H7 (cell line): ENCODE results near the gene LHX4. TPM values are rescaled to one million over a fixed set of nuclear protein-coding genes. Genes with fewer than 3 reads are reported as not detected.

Experiments used
- DNase-seq: peaks from one replicate; pipeline ENCODE4 v3.0.0; 2012
- H3K27me3 ChIP-seq: 2 replicates; pipeline ENCODE4 v1.6.0; 2011; ENCODE audit warnings: mild to moderate bottlenecking, low read length; ENCODE audit not compliant: control insufficient read depth, insufficient read depth
- H3K36me3 ChIP-seq: replicated peaks from 2 replicates; pipeline ENCODE4 v1.5.1; 2011; ENCODE audit warnings: low read length; ENCODE audit not compliant: control insufficient read depth, insufficient read depth
- H3K4me3 ChIP-seq: 2 replicates; pipeline ENCODE4 v1.5.1; 2011; ENCODE audit warnings: low read depth, mild to moderate bottlenecking, control low read depth, low read length, moderate library complexity; ENCODE audit not compliant: insufficient read depth
- total RNA-seq: library from RNA; depleted of rRNA; stranded (reverse); fragments of >200 nt; shearing (Covaris generic); gene quantifications from 2 replicates; pipeline ENCODE4 v1.2.3, GENCODE V29; 2014

The LHX4 gene
- total RNA-seq, 1 experiment from 2014 or later, result 1.1 TPM

- Histone ChIP-seq H3K4me3 (no peak overlapping the region), H3K27me3 (peaks cover 53% of the 10 kb centered on the region), H3K36me3 (no peaks in the 10 kb centered on the region)
- DNase-seq, result no peak
Measured at GRCh38 chr1:180238675-180239074, 8.6 kb downstream of the LHX4 start.

DNA sequence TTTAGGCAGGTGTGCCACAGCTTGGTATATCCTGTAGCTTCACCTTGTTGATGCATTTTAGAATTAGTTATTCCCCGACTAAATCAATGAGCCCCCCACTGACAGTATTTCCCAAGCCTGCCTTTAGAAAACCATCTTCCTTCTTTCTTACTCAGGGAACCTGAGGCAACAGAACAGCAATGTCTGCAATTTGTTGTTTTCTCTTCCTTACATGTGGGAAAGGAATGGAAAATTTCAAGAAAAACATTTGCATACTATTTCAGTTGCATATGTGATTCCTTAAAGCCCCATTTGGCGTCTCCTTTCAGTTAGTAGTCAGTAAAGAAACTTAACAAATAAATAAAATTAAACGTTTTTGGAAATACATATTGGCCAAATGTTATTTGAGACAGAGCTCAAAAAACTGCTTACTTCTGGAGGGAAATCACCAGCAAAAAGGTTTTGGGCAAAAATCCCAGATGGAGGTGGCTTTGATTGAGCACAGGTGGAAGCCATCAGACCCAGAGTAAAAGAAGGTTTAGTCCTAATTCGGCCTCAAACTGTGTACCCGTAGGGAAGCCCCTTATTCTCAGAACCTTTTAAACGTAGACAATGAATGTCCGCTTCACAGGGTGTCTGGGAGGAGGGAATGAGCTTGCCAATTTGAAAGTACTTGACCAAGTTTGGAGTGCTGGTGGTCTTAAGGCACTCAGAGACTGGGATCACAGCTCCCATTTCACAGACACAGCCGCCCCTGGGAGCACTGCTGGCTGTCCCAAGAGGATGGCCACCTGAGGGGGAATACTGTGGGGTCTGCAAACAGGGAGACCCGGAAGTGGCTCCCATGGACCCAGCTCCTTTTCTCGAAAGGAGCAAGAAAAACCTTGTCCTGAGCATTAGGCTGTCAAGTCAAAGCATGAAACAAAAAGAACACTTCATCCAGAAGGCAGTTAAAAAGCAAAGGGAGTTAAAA is 9.4 kb downstream of the LHX4 start:
- peaks cover 45% of the 10 kb centered on the region for H3K27me3 ChIP-seq

GRCh38 chr1:180241716-180242544 is 11.9 kb downstream of the LHX4 start:
- Histone ChIP-seq H3K4me3 (no peak overlapping the region), H3K36me3 (no peaks in the 10 kb centered on the region), H3K27me3 (peaks cover 20% of the 10 kb centered on the region)
- no peak for DNase-seq

More for the DNA sequence above, 9.4 kb downstream of the LHX4 start:
- DNase-seq, result peak; percentile 70
- Histone ChIP-seq H3K4me3 (no peak overlapping the region), H3K36me3 (no peaks in the 10 kb centered on the region)

DNA sequence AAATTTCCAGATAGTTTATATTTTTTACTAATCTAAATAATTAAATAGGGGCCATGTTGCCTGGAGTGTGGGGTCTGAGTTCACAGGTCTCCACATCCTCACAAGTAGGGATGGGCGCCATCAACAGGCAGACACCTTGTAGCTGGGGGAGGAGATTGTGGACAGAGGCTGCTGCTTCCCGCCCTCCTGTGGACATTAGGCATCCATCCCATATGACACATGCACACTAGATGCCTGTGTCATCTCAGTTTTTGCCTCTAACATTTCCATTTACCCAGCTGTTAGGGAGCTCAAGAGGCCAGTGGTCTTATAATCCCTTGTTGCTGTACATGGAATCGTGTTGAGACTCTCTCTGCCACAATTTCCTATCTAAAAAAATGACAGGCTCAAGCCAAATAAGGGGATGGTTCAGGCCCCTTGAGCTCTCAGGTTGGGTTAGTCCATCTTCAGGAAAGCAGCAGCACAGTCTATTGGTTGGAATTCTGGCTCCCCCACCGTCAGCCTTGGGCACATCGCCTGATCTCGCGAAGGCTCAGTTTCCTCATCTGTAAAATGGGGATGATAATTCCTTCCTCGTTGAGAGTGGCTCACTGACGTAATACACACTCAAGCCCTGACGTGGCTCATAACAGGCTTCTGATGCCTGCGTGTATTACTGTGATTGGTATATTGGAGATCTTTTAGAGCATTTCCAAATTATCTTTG is 13.6 kb downstream of the LHX4 start:
- no peak for DNase-seq
- Histone ChIP-seq H3K4me3 (no peak overlapping the region), H3K36me3 (no peaks in the 10 kb centered on the region), H3K27me3 (peaks cover 3% of the 10 kb centered on the region)

GRCh38 chr1:180244840-180245239 is 14.8 kb downstream of the LHX4 start:
- no peaks in the 10 kb centered on the region for H3K36me3 ChIP-seq
- peak; percentile 62 for DNase-seq
- no peak overlapping the region for H3K4me3 ChIP-seq
- no peaks in the 10 kb centered on the region; the same call in 1 of the 2 replicates for H3K27me3 ChIP-seq

GRCh38 chr1:180246579-180246978 is 16.5 kb downstream of the LHX4 start:
- DNase-seq, result no peak
- Histone ChIP-seq H3K4me3 (no peak overlapping the region), H3K36me3 (no peaks in the 10 kb centered on the region), H3K27me3 (no peaks in the 10 kb centered on the region)

GRCh38 chr1:180247061-180247460 is 17.0 kb downstream of the LHX4 start:
- Histone ChIP-seq H3K4me3 (no peak overlapping the region), H3K36me3 (no peaks in the 10 kb centered on the region), H3K27me3 (no peaks in the 10 kb centered on the region)
- peak; percentile 35 for DNase-seq

DNA sequence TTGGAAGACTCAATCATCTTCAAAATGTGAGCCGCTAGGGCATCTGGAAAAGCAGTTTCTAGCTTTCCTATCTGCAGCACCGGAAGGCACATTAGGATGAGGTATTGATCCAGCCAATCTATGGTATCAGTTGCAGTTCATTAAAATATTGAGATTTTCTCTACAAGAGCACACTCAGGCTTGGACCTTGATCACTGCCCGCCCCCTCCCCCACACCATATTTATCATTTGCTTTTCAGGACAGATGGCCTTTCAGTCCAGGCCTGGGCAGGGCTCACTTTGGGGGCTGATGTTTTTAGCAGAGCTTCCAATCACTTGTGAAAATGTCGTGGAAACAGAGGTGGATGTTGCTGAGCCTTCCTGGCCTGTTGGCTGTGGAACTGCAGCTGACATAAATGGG is 17.5 kb downstream of the LHX4 start:
- no peaks in the 10 kb centered on the region for H3K36me3 ChIP-seq
- no peaks in the 10 kb centered on the region for H3K27me3 ChIP-seq
- no peak overlapping the region for H3K4me3 ChIP-seq
- no peak for DNase-seq

DNA sequence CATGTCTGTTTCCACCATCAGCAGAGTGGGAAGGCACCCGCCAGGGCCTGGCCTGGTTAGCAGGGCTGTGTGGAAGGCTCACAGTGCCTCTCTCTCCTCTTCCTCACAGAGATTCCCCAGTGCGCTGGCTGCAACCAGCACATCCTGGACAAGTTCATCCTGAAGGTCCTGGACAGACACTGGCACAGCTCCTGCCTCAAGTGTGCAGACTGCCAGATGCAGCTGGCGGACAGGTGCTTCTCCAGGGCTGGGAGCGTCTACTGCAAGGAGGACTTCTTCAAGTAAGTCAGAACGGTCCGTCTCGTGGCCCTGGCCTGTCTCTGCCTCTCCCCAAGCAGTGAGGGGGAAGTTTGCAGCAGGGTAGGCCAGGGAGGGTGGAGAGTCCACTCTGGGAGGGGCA is 18.1 kb downstream of the LHX4 start:
- Histone ChIP-seq H3K27me3 (no peaks in the 10 kb centered on the region), H3K4me3 (no peak overlapping the region), H3K36me3 (no peaks in the 10 kb centered on the region)
- DNase-seq, result no peak

GRCh38 chr1:180248731-180249681 is 18.9 kb downstream of the LHX4 start:
- peak; percentile 87 for DNase-seq
- Histone ChIP-seq H3K36me3 (no peaks in the 10 kb centered on the region), H3K27me3 (no peaks in the 10 kb centered on the region), H3K4me3 (no peak overlapping the region)

GRCh38 chr1:180249725-180250498 is 19.8 kb downstream of the LHX4 start:
- Histone ChIP-seq H3K4me3 (no peak overlapping the region), H3K36me3 (no peaks in the 10 kb centered on the region), H3K27me3 (no peaks in the 10 kb centered on the region)
- peak; percentile 21 for DNase-seq

- Histone ChIP-seq H3K4me3 (no peak overlapping the region), H3K36me3 (no peaks in the 10 kb centered on the region), H3K27me3 (no peaks in the 10 kb centered on the region)
- peak; percentile 24 for DNase-seq
Measured at GRCh38 chr1:180250499-180250770, 20.4 kb downstream of the LHX4 start.

GRCh38 chr1:180250883-180251509 is 20.9 kb downstream of the LHX4 start:
- Histone ChIP-seq H3K4me3 (no peak overlapping the region), H3K36me3 (no peaks in the 10 kb centered on the region), H3K27me3 (no peaks in the 10 kb centered on the region)
- DNase-seq, result peak; percentile 42
